ENCODE results near the gene ZCWPW1.
"Not testable (repeated sequence)": the region's sequence is repeated elsewhere in the genome, so short reads cannot be mapped to it uniquely, and the experiment has no call there.

ZCWPW1 gene

DNA sequence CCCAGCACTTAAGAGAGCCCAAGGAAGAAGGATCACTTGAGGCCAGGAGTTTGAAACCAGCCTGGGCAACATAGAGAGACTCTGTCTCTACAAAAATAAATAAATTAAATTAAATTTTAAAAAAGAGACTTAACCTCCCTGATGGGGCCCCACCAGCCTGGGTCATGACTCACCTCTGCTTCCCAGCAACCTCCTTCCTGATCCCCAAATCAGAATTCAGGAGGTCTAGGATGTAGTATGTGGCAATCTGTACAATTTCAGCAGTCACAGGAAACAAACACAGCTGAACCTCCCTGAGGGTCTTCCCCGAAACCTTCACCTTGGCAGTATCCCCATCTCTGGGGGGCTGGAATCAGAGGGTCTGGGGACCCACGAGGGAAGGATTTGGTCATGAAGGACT, 17.5 kb upstream of the ZCWPW1 start:
- TF ChIP-seq, protein P1, sequence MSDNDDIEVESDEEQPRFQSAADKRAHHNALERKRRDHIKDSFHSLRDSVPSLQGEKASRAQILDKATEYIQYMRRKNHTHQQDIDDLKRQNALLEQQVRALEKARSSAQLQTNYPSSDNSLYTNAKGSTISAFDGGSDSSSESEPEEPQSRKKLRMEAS (IDR thresholded peaks at IDR 0.05; ENCODE audit: low read depth, low read length), result no peak
- TF ChIP-seq, protein P2, sequence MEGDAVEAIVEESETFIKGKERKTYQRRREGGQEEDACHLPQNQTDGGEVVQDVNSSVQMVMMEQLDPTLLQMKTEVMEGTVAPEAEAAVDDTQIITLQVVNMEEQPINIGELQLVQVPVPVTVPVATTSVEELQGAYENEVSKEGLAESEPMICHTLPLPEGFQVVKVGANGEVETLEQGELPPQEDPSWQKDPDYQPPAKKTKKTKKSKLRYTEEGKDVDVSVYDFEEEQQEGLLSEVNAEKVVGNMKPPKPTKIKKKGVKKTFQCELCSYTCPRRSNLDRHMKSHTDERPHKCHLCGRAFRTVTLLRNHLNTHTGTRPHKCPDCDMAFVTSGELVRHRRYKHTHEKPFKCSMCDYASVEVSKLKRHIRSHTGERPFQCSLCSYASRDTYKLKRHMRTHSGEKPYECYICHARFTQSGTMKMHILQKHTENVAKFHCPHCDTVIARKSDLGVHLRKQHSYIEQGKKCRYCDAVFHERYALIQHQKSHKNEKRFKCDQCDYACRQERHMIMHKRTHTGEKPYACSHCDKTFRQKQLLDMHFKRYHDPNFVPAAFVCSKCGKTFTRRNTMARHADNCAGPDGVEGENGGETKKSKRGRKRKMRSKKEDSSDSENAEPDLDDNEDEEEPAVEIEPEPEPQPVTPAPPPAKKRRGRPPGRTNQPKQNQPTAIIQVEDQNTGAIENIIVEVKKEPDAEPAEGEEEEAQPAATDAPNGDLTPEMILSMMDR (IDR thresholded peaks at IDR 0.05; ENCODE audit: low read depth, low read length), result no peak
- TF ChIP-seq MYC (IDR thresholded peaks at IDR 0.05; ENCODE audit: low read depth, low read length) (no peak), POLR2A (IDR thresholded peaks at IDR 0.05; ENCODE audit: extremely low read depth, insufficient read length) (no peak)
- no peak for DNase-seq (ENCODE audit: low read depth)
- H3K4me3 ChIP-seq (ENCODE audit: low read depth, low read length), result no peak overlapping the region

DNA sequence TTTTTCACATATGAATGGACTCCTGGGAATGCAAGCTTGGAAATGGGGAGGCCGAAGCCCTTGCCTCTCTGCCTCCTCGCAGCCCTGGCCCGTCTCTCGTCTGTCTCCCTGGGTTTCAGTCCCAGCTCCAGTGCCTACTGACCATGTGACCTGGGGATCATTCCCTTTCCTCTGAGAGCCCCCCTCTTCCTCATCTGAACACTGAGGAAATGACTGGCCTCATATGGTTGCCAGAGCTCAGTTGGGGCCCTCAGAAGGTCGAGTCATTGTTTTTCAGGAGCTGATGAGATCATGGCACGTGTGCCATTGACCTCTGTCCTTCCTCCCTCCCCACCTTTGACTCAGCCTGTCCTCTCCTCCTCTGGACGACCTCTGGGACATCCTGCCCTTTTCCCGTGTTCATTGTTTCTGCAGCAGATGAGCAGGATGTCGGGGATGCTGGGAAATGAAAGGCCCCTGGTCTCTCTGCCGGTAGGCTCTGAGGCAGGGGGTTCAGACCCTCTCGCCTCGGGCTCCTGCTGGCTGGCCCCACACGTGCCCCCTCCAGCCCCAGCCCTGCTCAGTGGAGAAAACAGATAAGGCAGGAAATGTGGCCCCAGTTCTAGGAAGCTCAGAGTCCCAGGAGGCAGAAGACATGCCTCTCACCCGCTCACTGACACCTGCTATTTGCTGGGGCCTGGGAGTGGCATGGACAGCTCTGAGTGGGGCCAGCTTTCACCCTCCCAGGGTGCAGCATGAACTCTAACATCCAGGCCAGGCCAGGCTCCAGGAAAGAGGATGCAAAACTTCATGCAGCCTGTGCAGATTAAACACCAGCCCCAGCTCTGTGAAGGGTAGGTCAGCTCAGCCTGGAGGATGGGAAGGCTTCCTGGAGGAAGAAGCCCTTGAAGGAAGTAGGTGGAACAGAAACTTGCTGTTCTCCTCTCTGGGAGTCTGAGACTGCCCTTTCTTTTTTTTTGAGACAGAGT, 16.1 kb upstream of the ZCWPW1 start:
- DNase-seq (ENCODE audit: low read depth), result peak; percentile 66
- TF ChIP-seq, protein P1 (IDR thresholded peaks at IDR 0.05; ENCODE audit: low read depth, low read length), result peak; percentile 79
- TF ChIP-seq MYC (IDR thresholded peaks at IDR 0.05; ENCODE audit: low read depth, low read length), result peak; percentile 65; the same call in 1 of the 2 replicates
- no peak for TF ChIP-seq POLR2A (IDR thresholded peaks at IDR 0.05; ENCODE audit: extremely low read depth, insufficient read length)
- TF ChIP-seq, protein P2 (IDR thresholded peaks at IDR 0.05; ENCODE audit: low read depth, low read length), result no peak
- no peak overlapping the region for H3K4me3 ChIP-seq (ENCODE audit: low read depth, low read length)

DNA sequence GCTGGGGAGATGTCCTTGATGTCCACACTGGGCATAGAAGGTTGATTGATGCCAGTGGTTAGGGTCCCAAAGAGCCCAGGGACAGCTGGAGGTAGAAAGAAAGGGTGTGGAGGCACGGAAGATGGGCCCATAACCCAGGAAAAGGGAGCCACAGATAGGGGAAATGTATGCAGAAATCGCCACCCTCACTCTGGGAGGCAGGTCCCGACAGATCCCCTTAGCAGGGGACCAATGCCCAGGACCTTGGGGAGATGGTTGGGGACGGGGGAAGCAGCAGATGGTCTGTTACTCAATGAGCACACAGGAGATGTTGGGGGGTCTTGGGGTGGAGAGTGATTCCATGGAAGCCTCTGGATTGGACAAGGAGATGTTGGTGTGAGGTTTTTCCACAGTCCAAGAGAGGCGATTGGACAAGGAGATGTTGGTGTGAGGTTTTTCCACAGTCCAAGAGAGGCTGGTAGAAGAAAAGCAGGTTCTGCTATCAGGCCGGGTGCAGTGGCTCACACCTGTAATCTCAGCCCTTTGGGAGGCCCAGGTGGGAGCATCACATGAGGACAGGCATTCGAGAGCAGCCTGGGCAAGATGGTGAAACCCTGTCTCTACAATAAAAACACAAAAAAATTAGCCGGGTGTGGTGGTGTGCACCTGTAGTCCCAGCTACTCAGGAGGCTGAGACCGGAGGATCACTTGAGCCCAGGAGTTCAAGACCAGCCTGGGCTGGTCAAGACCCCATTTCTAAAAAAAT, 14.8 kb upstream of the ZCWPW1 start:
- TF ChIP-seq, protein P1 (IDR thresholded peaks at IDR 0.05; ENCODE audit: low read depth, low read length), result no peak
- TF ChIP-seq POLR2A (IDR thresholded peaks at IDR 0.05; ENCODE audit: extremely low read depth, insufficient read length) (no peak), MYC (IDR thresholded peaks at IDR 0.05; ENCODE audit: low read depth, low read length) (no peak)
- TF ChIP-seq, protein P2 (IDR thresholded peaks at IDR 0.05; ENCODE audit: low read depth, low read length), result no peak
- H3K4me3 ChIP-seq (ENCODE audit: low read depth, low read length), result no peak overlapping the region
- no peak for DNase-seq (ENCODE audit: low read depth)

DNA sequence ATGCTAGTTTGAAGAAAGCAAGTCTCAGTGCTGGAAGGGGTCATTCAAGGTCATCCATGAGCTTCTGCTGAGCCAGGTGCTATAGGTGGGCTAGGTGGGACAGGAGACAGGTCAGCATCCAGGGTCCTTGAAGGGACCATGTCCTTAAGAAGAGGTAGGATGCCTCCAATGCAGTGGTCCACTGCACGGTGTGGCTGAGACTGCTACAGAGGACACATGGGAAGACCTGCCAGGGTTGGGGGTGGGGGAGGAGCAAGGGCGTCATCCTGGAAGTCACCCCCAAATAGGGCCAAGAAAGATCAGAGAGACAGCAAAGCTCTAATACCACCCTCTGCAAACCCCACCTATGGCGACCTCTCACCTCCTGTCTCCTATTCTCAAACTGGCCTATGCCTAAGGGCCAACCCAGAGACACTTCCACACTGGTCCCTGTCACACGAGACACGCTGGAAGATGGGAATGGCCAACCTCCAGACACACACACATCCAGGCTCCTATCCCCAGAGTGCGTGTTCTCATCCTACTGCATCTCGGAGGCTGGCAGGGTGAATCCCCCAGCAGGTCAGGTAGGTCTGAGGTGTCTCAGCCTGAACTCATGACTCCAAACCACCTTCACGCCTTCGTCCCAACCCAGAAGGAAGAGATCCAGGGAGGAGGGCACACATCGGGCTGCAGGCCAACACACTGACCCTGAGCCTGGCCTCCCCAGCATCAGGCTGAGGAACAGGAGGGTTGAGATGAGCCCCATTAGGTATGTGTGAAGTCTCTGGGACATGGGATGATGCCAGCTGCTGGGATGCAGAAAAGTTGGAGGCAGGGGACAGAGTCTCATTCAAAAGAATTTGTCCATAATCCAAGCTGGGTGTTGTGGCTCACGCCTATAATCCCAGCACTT, 13.4 kb upstream of the ZCWPW1 start:
- no peak for DNase-seq (ENCODE audit: low read depth)
- no peak overlapping the region for H3K4me3 ChIP-seq (ENCODE audit: low read depth, low read length)
- TF ChIP-seq, protein P2 (IDR thresholded peaks at IDR 0.05; ENCODE audit: low read depth, low read length), result no peak
- no peak for TF ChIP-seq POLR2A (IDR thresholded peaks at IDR 0.05; ENCODE audit: extremely low read depth, insufficient read length)

DNA sequence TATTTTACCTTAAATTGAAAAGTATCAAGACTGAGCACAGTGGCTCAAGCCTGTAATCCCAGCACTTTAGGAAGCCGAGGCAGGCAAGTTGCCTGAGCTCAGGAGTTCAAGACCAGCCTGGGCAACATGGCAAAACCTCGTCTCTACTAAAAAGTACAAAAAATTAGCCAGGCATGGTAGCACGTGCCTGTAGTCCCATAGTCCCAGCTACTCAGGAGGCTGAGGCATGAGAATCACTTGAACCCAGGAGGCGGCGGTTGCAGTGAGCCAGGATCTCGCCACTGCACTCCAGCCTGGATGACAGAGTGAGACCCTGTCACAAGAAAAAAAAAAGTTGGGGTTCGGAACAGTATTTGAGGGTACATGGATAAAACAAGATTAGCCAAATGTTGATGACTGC, 10.7 kb upstream of the ZCWPW1 start:
- DNase-seq (ENCODE audit: low read depth); H3K4me3 ChIP-seq (ENCODE audit: low read depth, low read length): not testable (repeated sequence)

DNA sequence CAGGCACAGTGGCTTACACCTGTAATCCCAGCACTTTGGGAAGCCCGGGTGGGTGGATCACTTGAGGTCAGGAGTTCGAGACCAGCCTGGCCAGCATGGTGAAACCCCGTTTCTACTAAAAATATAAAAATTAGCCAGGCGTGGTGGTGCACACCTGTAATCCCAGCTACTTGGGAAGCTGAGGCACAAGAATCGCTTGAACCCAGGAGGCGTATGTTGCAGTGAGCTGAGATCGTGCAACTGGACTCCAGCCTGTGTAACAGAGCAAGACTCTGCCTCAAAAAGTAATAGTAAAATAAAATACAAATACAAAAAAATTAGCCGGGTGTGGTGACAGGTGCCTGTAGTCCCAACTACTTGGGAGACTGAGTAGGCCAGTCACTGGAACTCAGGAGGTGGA, 10.2 kb upstream of the ZCWPW1 start:
- not testable (repeated sequence) for DNase-seq (ENCODE audit: low read depth); H3K4me3 ChIP-seq (ENCODE audit: low read depth, low read length)
